Nephron (organoid): Measurements from ENCODE around the gene GALNTL6.

Source experiments
- H3K27ac Mint-ChIP-seq, 3 experiments: 2 replicates each; pipeline ENCODE4 v1.8.0; 2020; ENCODE audit warnings: mixed read lengths in 3 of 3, mild to moderate bottlenecking in 2 of 3, moderate library complexity in 1 of 3
- H3K27me3 Mint-ChIP-seq: 2 replicates; pipeline ENCODE4 v1.8.0; 2021; ENCODE audit warnings: low read depth, mild to moderate bottlenecking, moderate library complexity, mixed read lengths
- H3K36me3 Mint-ChIP-seq: 2 replicates; pipeline ENCODE4 v1.8.0; 2020; ENCODE audit warnings: low read depth, mixed read lengths
- H3K4me1 Mint-ChIP-seq: 2 replicates; pipeline ENCODE4 v1.8.0; 2020; ENCODE audit warnings: mixed read lengths
- H3K4me3 Mint-ChIP-seq, 3 experiments: 2 replicates each; pipeline ENCODE4 v1.8.0; 2020; ENCODE audit warnings: mild to moderate bottlenecking in 3 of 3, mixed read lengths in 3 of 3, moderate library complexity in 2 of 3
- H3K9me3 Mint-ChIP-seq: 2 replicates; pipeline ENCODE4 v1.8.0; 2020; ENCODE audit warnings: mixed read lengths
- TF ChIP-seq, protein P1 (sequence below), 3 experiments: fragments of 200-600 bp; sonication (generic); IDR thresholded peaks; one replicate each; pipeline ENCODE4 v1.5.0; 2021; ENCODE audit warnings: antibody characterized with exemption in 3 of 3; ENCODE audit not compliant: unreplicated experiment in 3 of 3

GALNTL6 gene

DNA sequence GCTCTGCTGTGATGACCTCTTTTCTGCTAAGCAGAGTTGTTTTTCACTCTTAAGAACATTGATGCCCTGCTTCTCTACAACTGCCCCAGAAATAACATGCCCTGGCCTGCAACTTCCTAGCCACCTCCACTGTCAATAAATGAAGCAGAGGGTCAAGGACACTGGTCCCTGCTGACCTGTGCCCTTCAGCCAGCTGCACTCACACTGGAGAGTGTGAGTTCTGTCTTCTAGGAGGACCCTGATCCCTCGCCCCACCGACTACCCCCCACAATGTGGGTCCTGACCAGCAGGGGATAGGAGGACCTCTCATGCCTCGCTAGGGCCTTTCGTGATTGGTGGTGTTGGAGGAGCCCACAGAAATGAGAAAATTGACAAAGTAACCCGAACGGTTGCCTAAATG lies 947.3 kb downstream of the GALNTL6 start:
- Mint-ChIP-seq H3K36me3 (no peaks in the 10 kb centered on the region), H3K9me3 (no peaks in the 10 kb centered on the region), H3K4me3 (no peak overlapping the region), H3K4me1 (no peaks in the 10 kb centered on the region), H3K27me3 (no peaks in the 10 kb centered on the region), H3K27ac (no peak overlapping the region)
- TF ChIP-seq, protein P1, sequence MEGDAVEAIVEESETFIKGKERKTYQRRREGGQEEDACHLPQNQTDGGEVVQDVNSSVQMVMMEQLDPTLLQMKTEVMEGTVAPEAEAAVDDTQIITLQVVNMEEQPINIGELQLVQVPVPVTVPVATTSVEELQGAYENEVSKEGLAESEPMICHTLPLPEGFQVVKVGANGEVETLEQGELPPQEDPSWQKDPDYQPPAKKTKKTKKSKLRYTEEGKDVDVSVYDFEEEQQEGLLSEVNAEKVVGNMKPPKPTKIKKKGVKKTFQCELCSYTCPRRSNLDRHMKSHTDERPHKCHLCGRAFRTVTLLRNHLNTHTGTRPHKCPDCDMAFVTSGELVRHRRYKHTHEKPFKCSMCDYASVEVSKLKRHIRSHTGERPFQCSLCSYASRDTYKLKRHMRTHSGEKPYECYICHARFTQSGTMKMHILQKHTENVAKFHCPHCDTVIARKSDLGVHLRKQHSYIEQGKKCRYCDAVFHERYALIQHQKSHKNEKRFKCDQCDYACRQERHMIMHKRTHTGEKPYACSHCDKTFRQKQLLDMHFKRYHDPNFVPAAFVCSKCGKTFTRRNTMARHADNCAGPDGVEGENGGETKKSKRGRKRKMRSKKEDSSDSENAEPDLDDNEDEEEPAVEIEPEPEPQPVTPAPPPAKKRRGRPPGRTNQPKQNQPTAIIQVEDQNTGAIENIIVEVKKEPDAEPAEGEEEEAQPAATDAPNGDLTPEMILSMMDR (IDR thresholded peaks at IDR 0.05; ENCODE audit: unreplicated experiment in 3 of 3), result no peak

DNA sequence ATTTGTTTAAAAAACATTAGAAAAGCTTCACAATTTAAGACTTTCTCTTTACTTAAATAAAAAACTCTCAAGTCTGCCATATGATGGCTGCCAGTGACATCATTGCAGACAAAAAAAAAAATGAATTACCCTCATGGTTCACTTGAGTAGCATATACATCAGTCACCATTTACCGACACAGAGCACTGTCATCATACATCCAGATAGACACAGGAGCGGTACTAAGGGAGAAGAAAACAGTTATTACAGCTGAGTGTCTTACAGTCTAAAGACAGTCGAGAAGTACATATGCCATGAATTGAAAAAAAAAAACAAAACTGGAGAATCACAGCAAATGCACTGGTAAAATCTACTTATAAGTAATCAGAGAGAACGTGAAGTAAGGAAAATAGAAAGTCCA lies 949.7 kb downstream of the GALNTL6 start:
- Mint-ChIP-seq H3K27ac (no peak overlapping the region), H3K36me3 (no peaks in the 10 kb centered on the region), H3K9me3 (no peaks in the 10 kb centered on the region), H3K27me3 (peaks cover 4% of the 10 kb centered on the region), H3K4me3 (no peak overlapping the region), H3K4me1 (no peaks in the 10 kb centered on the region)
- TF ChIP-seq, protein P1 (IDR thresholded peaks at IDR 0.05; ENCODE audit: unreplicated experiment in 3 of 3), result no peak

DNA sequence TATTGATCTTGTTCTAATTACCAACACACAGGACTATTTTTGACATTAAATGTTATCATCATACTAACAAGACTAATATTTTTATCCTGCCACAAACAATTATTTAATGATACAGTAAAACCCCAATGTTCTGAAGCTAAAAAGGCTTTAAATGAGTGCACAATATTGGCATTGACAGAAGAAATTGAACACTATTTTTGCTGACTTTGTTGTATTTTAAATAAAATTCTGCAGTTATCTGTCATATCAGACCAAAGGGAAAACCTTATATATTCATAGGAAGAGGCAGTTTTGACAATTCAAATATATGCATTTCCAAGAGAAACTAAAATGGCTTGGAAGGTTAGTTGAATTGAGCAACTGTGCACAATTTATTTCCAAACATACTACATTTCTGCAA lies 957.6 kb downstream of the GALNTL6 start:
- Mint-ChIP-seq H3K36me3 (no peaks in the 10 kb centered on the region), H3K27me3 (peaks cover 13% of the 10 kb centered on the region), H3K27ac (no peak overlapping the region), H3K4me3 (no peak overlapping the region), H3K4me1 (peaks cover 5% of the 10 kb centered on the region), H3K9me3 (no peaks in the 10 kb centered on the region)
- TF ChIP-seq, protein P1 (IDR thresholded peaks at IDR 0.05; ENCODE audit: unreplicated experiment in 3 of 3), result no peak

DNA sequence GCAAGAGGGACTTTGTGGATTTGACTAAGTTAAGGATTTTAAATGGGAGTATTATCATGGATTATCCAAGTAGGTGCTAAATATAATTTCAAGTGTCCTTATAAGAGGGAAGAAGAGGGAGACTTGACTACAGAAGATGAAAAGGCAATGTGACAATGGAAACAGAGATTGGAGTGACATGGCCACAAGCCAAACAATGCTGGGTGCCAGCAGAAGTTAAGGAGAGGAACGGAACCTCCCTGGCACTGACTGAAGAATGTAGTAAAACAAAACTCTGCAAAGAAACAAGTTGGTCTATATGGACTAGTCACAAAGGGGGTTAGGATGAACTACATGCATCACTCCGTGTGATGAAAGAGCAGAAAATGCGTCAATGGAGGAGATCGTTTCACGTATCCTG lies 959.6 kb downstream of the GALNTL6 start:
- Mint-ChIP-seq H3K36me3 (no peaks in the 10 kb centered on the region), H3K4me1 (peaks cover 19% of the 10 kb centered on the region), H3K4me3 (no peak overlapping the region), H3K27ac (no peak overlapping the region), H3K9me3 (no peaks in the 10 kb centered on the region), H3K27me3 (peaks cover 10% of the 10 kb centered on the region)
- TF ChIP-seq, protein P1 (IDR thresholded peaks at IDR 0.05; ENCODE audit: unreplicated experiment in 3 of 3), result no peak

DNA sequence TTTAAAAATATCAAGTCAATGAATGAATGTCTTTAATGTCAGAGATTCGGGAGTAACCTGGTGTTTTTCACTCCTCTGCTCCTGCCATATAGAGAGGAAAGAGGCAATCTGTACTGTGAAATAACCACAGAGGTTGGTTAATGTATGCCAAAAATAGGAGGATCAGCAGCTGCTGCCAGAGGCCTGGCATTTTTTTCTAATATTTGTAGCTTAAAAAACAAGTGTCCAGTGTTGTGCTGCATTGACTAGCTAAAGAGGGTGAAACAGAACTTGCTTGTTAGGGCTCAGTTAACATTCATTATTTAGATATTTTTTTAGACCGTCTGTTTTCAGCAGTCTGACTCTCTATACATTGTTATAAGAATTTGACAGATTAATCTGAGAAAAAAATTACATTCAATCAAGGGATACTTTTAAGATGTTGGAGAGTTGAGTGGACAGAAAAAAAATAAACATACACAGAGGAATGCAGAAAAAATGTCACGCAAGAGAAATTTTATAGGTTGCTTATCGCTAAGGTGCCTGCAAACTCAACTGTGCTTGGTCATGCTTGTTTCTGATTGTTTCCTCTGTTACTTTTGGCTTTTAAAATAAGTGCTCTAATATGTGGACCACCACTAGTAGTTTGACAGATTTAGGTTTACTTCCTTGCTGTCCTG lies 963.1 kb downstream of the GALNTL6 start:
- H3K4me3 Mint-ChIP-seq, result no peak overlapping the region
- H3K27ac Mint-ChIP-seq, result peak overlapping the region; percentile 63 to 66 (median 64)
- no peaks in the 10 kb centered on the region for H3K36me3 Mint-ChIP-seq
- TF ChIP-seq, protein P1 (IDR thresholded peaks at IDR 0.05; ENCODE audit: unreplicated experiment in 3 of 3), result no peak
- no peaks in the 10 kb centered on the region for H3K9me3 Mint-ChIP-seq
- peaks cover 19% of the 10 kb centered on the region for H3K4me1 Mint-ChIP-seq
- H3K27me3 Mint-ChIP-seq, result peaks cover 8% of the 10 kb centered on the region

DNA sequence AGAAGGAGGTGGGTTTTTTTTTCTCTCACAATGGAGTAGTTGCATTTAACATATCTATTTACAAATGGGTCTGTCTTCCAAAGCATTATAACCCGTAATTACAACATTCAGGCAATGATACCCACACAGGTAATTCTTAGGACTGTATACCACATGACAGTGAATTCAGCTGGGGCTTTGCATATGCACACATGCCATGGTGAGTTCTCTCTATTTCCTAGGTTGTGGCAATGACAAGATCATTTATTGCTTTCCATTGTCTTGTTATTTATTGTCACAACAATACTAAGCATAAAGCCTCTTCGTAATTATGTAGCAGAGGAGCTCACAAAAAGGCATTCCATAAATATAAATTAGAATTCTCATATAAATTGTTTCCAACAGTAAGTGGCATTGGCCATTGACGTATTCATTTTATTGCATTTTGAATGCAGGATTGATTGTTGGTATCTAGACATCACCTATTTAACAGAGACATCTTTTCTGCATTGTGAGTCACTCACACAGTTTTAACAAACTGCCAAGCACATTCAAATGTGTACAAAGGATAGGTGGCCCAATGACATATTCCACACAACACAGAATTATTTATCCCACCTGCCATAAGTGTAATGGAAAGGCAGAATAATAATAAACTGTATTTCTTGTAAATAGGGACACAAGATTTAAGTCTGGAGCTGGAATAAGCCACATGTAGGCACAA lies 964.7 kb downstream of the GALNTL6 start:
- Mint-ChIP-seq H3K27ac (no peak overlapping the region), H3K27me3 (peaks cover 8% of the 10 kb centered on the region), H3K9me3 (no peaks in the 10 kb centered on the region), H3K4me3 (no peak overlapping the region), H3K4me1 (peaks cover 19% of the 10 kb centered on the region), H3K36me3 (no peaks in the 10 kb centered on the region)
- TF ChIP-seq, protein P1 (IDR thresholded peaks at IDR 0.05; ENCODE audit: unreplicated experiment in 3 of 3), result no peak
